NCI-H1436 treated with DMSO at 0.1 percent for 48 hours (cell line): Measurements from ENCODE around the gene MR1.

Experiments
- DNase-seq: peaks from one replicate; lab custom pipeline; 2025; lab: John Stamatoyannopoulos, UW

The MR1 gene

DNA sequence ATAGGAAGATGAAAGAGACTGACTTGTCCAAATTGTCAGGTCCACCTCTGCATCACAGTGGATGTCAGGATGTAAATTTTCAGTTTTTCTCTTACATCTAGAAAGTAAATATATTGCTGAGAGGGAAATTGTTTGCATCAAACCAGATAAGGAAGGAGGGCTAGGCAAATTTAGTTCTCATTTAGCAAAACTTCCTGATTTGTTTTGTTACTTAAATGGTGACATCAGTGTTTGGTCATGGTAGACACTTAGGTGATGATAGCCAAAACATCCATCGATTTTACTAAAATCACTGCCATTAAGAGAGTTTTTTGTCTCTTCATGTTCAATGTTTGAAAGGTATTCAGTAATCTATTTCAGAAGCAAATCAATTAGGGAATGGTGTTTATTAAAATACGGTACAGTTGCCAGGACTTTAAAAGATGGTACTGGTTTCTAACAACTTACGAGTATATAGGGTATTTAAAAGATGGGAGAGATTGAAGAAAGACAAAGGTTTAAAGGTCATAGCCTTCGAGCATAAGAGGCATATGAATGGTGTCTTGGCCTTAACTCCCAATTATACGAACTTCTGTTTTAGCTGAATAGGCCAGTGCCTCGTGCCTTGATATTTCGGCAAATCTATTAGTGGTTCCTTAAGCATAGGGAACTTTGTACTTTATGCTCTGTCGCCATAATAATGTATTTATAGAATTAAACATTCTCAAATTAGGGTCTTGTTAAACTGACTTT lies 57.7 kb downstream of the MR1 start:
- DNase-seq: no peak

DNA sequence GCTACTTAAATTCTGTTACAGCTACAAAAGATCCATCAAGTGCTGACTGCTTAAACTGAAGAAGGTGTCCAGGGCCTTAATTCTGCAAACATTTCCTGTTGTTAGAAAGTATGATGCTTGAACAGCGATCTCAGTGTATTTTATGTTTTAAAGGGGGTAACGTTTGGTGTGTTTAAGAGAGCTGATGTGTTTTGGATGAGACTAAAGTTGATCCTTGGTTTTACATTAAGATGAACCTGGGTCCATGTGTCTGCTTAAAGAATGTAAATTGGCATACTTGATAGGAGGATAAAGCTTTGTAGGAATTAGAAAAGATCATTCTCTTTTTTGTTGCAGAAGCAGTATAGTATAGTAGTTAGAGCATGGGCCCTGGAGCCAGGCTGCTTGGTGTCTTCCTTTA lies 58.3 kb downstream of the MR1 start:
- DNase-seq: no peak

GRCh38 chr1:181092883-181093458 lies 59.2 kb downstream of the MR1 start:
- no peak for DNase-seq

- DNase-seq: no peak
Measured at GRCh38 chr1:181094416-181095212, 60.8 kb downstream of the MR1 start.

DNA sequence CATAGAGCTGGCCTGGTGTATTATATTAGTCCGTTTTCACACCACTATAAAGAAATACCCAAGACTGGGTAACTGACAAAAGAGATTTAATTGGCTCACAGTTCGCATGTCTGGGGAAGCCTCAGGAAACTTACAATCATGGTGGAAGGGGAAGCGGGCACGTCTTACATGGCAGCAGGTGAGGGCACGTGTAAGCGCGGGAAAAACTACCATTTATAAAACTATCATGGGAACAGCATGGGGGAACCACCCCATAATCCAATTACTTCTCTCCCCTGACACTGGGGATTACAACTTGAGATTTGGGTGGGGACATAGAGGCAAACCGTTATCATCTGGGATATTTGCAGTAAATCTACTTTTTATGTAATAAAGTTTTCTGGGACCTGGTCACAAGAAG lies 61.5 kb downstream of the MR1 start:
- DNase-seq: no peak

- DNase-seq: no peak
Measured at GRCh38 chr1:181095763-181096184, 62.0 kb downstream of the MR1 start.

DNA sequence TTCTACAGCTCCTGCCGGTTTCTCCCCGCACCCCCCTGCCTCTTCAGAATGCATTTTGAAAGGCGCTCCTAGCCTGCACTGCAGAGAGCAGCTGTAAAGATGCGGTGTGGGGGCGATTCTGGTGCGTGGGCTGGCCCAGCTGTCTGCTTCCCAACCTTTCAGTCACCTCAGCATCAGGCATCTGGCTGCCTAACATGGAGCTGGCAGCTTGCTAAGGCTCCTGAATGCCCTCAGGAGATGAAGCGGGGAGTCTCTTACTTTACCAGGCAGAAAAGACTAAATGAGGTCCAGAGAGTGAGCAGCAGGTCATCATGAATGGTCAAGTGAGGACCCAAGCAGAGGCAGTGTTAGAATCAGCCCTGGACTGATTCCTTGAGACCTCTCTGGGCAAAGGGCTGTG lies 63.5 kb downstream of the MR1 start:
- DNase-seq: no peak

DNA sequence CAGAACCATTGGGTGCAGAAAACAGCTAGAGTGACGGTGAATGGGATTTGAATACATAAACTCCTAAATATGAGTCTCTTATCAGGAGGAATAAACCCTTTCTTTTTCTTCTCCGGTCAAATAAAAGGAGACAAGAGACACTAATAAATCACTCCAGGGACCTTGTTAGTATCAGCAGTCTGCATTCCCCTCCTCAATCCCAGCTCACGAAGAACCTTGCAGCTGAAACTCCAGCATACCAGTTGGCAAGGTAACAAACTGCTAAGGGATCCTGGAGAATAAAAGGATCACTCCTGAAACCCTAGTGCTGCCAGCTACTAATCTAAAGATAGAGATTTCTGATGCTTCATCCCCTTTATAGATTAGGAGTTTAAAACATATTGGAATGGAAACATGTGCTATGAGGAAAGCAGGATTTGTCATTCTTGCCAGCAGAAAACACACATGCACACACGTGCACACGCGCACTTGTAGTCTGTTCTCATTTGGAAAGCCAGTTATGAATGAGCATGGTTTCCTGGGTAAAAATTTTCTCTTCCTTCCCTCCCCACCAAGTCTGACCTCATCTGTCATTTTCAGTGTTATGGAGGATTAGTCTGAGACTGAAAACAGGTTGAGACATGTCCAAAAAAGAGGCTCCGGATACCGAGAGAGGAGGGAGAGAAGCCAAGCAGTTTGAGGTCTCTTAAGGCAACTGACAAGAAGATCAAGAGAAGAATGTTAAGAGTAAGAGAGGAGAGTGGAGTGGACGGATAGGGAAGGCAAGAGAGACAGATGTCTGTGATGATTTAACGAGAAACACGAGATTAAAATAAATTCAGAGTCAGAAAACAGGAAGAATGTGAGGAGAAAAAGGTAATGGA lies 65.6 kb downstream of the MR1 start:
- no peak for DNase-seq

GRCh38 chr1:181100015-181100905 lies 66.5 kb downstream of the MR1 start:
- no peak for DNase-seq

- DNase-seq: no peak
Measured at GRCh38 chr1:181100934-181101333, 67.2 kb downstream of the MR1 start.

DNA sequence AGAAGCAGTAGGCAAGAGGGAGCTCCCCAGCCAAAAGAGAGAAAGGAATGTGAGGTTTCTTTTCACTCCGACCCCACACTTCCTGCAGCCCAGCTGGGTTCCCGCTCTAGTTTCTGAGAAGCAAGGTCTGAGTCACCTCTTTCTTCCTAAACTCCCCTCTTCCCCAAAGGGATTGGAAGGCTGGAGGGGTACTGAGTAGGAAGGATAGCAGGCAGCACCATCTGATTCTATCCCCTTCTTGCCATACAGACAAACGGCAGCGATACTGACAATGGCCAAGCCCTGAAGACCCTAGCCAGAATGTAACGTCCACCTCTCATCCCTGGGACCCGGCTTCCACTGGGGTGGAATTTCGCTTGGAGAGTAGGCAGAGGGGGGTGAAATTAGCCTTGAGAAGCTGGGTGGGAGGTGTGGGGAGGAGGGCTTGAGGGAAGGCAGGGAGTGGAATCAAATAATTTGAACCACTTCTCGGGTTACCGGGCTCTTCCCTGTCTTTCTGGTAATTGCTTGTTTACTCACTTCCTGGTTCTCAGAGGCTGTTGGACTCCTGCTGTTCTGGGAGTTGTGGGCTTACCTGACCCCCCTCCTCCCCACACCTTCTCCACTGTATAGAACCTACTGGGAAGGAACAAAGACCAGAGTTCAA lies 67.9 kb downstream of the MR1 start:
- no peak for DNase-seq

GRCh38 chr1:181102841-181103240 lies 69.1 kb downstream of the MR1 start:
- DNase-seq: no peak

DNA sequence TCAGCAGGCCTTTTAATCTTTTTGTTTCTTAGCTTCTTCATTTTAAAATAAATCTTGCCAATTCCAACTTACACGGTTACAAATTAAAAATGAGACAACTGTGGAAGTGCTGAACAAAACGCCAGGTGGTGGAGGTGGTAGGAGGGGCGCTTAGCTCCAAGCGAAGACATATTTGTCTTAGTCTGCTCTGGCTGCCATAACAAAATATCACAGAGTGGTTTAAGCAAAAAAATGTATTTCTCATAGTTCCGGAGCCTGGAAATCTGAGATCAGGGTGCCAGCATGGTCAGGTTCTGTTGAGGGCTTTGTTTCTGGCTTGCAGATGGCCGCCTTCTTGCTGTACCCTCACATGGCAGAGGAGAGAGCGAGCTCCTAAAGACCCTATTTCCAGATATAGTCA lies 69.6 kb downstream of the MR1 start:
- DNase-seq: no peak

DNA sequence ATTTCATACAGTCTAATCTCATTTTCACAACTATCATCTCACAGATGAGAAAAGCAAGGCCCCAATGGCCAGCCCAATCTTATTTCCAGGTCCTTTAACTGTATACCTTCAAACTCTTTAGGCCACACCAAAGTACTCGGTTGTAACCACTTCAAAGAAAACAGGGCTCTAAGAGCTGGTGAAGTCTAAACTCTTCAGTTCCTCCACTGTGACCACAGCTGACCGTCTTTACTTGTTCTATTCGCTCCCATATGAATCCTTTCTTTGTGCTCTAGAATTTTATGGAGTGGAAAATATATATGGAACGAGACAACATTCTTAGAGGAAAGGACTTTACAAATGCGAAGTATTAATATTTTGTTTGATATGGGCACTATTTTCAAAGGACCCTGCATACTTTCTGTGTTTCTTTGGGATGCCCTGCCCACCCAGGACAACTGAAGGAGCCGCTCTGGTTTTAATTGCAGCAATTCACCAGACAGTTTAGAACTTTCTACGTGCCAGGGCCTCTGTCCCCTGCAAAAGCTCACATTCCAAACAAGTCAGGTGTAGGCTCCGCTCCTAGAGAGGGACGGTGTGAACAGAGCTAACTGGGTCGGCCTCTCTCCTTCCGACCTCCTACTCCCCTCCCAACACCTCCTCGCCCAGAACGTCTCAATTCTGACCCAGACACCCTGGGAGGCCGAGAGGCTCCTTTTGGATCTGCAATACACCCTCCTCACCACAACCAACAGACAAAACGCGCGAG lies 70.4 kb downstream of the MR1 start:
- no peak for DNase-seq

DNA sequence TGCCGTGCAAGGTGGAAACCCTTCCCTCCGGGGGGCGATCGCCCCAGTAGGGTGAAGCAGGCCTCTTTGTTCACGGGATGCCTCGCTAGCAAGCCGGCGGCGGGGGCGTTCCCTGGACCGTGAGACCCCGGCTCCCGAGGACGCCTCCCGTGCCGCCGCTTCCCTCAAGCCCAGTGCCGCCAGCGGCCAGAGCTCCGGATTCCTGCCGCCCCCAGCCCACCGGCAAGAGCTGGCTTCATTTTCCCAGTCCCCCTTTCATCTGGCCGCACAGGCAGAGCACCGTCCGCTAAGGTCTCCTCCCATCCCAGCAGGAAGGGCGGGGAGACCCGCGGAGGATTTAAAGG lies 71.0 kb downstream of the MR1 start:
- DNase-seq: no peak

GRCh38 chr1:181105134-181106021 lies 71.6 kb downstream of the MR1 start:
- peak; percentile 50 for DNase-seq

DNA sequence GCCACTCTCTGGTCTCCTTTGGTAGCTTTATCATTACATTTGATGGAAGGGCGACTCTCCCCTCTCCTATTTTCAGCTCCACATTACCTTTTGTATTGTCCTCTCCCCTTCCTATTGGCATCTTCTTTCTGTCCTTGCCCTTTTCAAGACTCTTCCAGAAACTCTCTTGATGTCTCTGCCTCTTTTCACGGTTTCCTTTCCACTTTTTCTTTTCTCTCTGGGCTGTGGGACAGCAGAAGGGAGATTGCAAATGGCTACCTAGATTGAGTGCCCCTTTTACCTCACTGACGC lies 72.2 kb downstream of the MR1 start:
- no peak for DNase-seq

DNA sequence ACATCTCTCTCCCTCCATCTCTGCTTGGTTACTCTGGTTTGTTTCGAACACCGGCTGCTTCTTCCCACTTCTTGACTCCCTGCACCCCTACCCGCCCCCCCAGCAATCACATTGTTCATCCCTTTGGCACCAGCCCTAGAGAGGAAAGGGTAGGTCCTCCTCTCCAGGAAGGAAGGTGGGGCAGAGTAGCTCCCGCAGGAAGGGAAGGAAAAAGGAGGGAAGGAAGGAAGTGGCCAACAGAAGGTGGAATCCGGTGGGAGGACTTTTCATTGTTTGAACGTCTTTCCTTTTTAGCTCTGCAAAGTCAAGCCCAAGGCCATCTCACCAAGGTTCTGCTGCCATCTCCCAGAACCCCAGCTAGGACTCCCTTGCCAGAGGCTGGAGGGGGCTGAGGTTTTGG lies 72.7 kb downstream of the MR1 start:
- no peak for DNase-seq

GRCh38 chr1:181107711-181108110 lies 73.9 kb downstream of the MR1 start:
- no peak for DNase-seq
